HUES6 (cell line): ENCODE data around the gene PLA2G12A.
A peak's percentile ranks its signal among the peaks of the same experiment; 100 is the strongest.
"Not testable (repeated sequence)": the region's sequence is repeated elsewhere in the genome, so short reads cannot be mapped to it uniquely, and the experiment has no call there.

Experiments used
- H3K27ac ChIP-seq: 2 replicates; pipeline ENCODE4 v1.7.0; 2013; ENCODE audit warnings: low read depth, mild to moderate bottlenecking, low read length, inconsistent platforms
- H3K27me3 ChIP-seq: 2 replicates; pipeline ENCODE4 v1.6.1; 2013; ENCODE audit warnings: low read length; ENCODE audit not compliant: control insufficient read depth, insufficient read depth
- H3K36me3 ChIP-seq: 2 replicates; pipeline ENCODE4 v1.6.1; 2013; ENCODE audit warnings: low read length; ENCODE audit not compliant: control insufficient read depth, insufficient read depth
- H3K4me1 ChIP-seq: 2 replicates; pipeline ENCODE4 v1.6.1; 2013; ENCODE audit warnings: low read length; ENCODE audit not compliant: control insufficient read depth, insufficient read depth
- H3K4me3 ChIP-seq: 2 replicates; pipeline ENCODE4 v1.5.1; 2013; ENCODE audit warnings: low read depth, low read length
- H3K9ac ChIP-seq: one replicate; pipeline ENCODE4 v1.6.1; 2013; ENCODE audit warnings: mild to moderate bottlenecking, low read length
- H3K9me3 ChIP-seq: 2 replicates; pipeline ENCODE4 v1.6.1; 2013; ENCODE audit warnings: low read depth, low read length; ENCODE audit not compliant: control insufficient read depth, insufficient read depth

Gene PLA2G12A

GRCh38 chr4:109701566-109702410 is 28.1 kb downstream of the PLA2G12A start:
- Histone ChIP-seq H3K9me3 (no peaks in the 10 kb centered on the region), H3K36me3 (peaks cover 9% of the 10 kb centered on the region), H3K27ac (no peak overlapping the region), H3K27me3 (no peaks in the 10 kb centered on the region), H3K4me3 (peak overlapping the region; percentile 96), H3K4me1 (peaks cover 11% of the 10 kb centered on the region), H3K9ac (peak overlapping the region; percentile 91)

- no peak overlapping the region for H3K9ac ChIP-seq
- peaks cover 19% of the 10 kb centered on the region for H3K36me3 ChIP-seq
- H3K4me3 ChIP-seq = no peak overlapping the region
- H3K4me1 ChIP-seq = peaks cover 11% of the 10 kb centered on the region
- H3K9me3 ChIP-seq = no peaks in the 10 kb centered on the region
- H3K27me3 ChIP-seq = no peaks in the 10 kb centered on the region
- no peak overlapping the region for H3K27ac ChIP-seq
Measured at GRCh38 chr4:109699553-109700225, 30.2 kb downstream of the PLA2G12A start.

DNA sequence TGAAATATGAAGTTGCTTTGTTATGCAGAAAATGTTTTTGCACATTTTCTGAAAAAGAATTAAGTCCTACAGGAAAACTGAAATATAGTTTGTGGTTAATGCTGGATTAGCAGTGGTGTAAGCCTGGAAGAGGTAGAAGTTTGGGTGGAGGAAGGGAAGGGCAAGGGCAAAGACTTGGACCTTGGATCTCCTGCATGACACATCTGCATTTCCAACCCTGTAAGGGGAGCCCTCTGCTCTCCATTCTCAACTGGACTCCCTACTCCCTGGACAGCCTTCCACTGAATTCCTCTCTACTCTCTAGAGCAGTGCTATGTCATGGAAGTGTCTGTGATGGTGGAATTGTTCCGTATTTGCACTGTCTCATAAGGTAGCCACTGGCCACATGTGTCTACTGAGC is 31.2 kb downstream of the PLA2G12A start:
- H3K27ac ChIP-seq = no peak overlapping the region
- H3K4me3 ChIP-seq = no peak overlapping the region
- H3K9ac ChIP-seq = no peak overlapping the region
- H3K4me1 ChIP-seq = peaks cover 9% of the 10 kb centered on the region
- H3K27me3 ChIP-seq = no peaks in the 10 kb centered on the region
- H3K36me3 ChIP-seq = peaks cover 28% of the 10 kb centered on the region
- no peaks in the 10 kb centered on the region for H3K9me3 ChIP-seq

DNA sequence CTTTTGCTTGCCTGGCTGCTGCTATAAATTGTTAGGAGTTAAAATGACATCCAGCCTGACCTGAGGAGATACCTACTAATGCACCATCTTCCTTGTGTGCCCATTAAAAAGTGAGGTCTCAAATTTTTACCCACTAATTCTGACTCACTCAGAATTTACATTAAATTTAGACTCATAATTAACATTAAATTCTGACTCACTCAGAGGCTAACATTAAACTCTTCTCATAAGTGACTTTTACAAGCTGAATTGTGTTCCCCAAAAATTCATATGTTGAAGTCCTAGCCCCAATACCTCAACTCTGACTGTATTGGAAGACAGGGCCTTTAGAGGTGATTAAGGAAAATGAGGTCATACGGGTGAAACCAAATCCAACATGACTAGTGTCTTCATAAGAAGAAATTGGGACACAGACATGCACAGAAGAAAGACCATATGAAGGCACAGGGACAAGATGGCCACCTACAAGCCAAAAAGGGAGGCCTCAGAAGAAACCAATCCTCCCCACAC is 38.4 kb downstream of the PLA2G12A start:
- Histone ChIP-seq H3K27ac (no peak overlapping the region), H3K4me3 (no peak overlapping the region), H3K4me1 (no peaks in the 10 kb centered on the region), H3K27me3 (no peaks in the 10 kb centered on the region), H3K9ac (no peak overlapping the region), H3K36me3 (peaks cover 54% of the 10 kb centered on the region), H3K9me3 (no peaks in the 10 kb centered on the region)

GRCh38 chr4:109690690-109691410 is 39.0 kb downstream of the PLA2G12A start:
- H3K9me3 ChIP-seq = no peaks in the 10 kb centered on the region
- no peaks in the 10 kb centered on the region for H3K4me1 ChIP-seq
- peaks cover 50% of the 10 kb centered on the region for H3K36me3 ChIP-seq

DNA sequence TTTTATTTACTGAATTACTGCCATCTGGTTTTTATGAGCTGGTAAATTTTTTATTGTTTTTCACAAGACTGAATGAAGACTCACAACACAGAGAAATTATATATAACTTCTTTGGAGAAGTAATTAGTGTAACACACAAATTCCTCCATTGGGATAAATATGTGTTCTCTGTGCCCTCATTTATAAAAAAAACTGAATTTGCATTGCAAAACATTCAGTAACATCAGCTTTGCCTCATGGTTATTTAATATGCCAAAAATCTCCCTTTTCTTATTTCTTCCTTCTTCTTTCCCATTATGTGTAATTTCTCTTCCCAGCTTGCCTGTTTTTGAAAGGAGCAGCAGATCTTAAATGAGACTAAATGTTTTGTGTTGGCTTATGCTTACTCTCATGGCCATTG is 45.1 kb downstream of the PLA2G12A start:
- Histone ChIP-seq H3K27ac (no peak overlapping the region), H3K36me3 (peaks cover 7% of the 10 kb centered on the region; the same call in 1 of the 2 replicates), H3K4me1 (peaks cover 17% of the 10 kb centered on the region), H3K9ac (no peak overlapping the region), H3K4me3 (no peak overlapping the region), H3K9me3 (peaks cover 15% of the 10 kb centered on the region), H3K27me3 (no peaks in the 10 kb centered on the region)

More at GRCh38 chr4:109690690-109691410, 39.0 kb downstream of the PLA2G12A start:
- Histone ChIP-seq H3K27ac (no peak overlapping the region), H3K9ac (no peak overlapping the region), H3K4me3 (no peak overlapping the region), H3K27me3 (no peaks in the 10 kb centered on the region)

DNA sequence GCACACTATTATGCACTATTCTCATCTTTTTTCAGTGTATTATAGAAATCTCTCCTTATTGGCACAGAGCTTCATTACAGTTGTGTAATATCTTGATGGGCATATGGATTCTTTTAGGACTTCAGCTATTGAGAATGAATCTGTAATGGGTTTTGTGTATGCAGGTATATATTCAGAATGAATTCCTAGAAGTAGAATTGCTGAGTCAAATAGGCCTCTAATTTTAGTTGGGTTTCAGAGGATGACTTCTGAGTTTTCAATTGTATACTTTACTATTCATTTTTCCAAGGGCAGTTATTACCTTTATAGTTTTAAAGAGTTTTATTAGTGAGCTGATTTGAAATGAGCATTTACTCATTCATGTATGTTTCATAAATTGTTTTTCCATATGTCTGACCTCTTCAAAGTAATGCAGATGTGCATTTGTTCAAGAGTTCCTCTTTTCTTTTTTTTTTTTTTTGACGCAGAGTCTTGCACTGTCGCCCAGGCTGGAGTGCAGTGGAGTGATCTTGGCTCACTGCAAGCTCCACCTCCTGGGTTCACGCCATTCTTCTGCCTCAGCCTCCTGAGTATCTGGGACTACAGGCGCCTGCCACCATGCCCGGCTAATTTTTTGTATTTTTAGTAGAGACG is 46.1 kb downstream of the PLA2G12A start:
- Histone ChIP-seq H3K4me3 (no peak overlapping the region), H3K36me3 (peaks cover 7% of the 10 kb centered on the region; the same call in 1 of the 2 replicates)

GRCh38 chr4:109682875-109683274 is 47.0 kb downstream of the PLA2G12A start:
- Histone ChIP-seq H3K27ac (no peak overlapping the region), H3K27me3 (no peaks in the 10 kb centered on the region), H3K9ac (no peak overlapping the region), H3K9me3 (peaks cover 25% of the 10 kb centered on the region), H3K4me3 (no peak overlapping the region), H3K4me1 (peaks cover 17% of the 10 kb centered on the region), H3K36me3 (peaks cover 4% of the 10 kb centered on the region; the same call in 1 of the 2 replicates)

More for the DNA sequence above, 46.1 kb downstream of the PLA2G12A start:
- Histone ChIP-seq H3K27ac (no peak overlapping the region), H3K9me3 (peaks cover 22% of the 10 kb centered on the region), H3K9ac (no peak overlapping the region), H3K27me3 (no peaks in the 10 kb centered on the region), H3K4me1 (peaks cover 17% of the 10 kb centered on the region)

GRCh38 chr4:109678925-109679324 is 50.9 kb downstream of the PLA2G12A start:
- H3K9me3 ChIP-seq = peaks cover 46% of the 10 kb centered on the region
- not testable (repeated sequence) for H3K4me3 ChIP-seq, H3K27ac ChIP-seq, H3K9ac ChIP-seq, H3K36me3 ChIP-seq, H3K27me3 ChIP-seq
- peaks cover 17% of the 10 kb centered on the region for H3K4me1 ChIP-seq

GRCh38 chr4:109678472-109678871 is 51.4 kb downstream of the PLA2G12A start:
- not testable (repeated sequence) for H3K36me3 ChIP-seq, H3K27me3 ChIP-seq, H3K27ac ChIP-seq, H3K9ac ChIP-seq, H3K4me3 ChIP-seq
- Histone ChIP-seq H3K4me1 (peaks cover 16% of the 10 kb centered on the region), H3K9me3 (peaks cover 46% of the 10 kb centered on the region)
